IPS-18a (cell line): ENCODE data around the gene NIT2.

ENCODE experiments used
- H3K27ac ChIP-seq: one replicate; pipeline ENCODE4 v1.5.1; 2013; ENCODE audit warnings: low read length
- H3K27me3 ChIP-seq: one replicate; pipeline ENCODE4 v1.6.1; 2013; ENCODE audit warnings: mild to moderate bottlenecking, low read length; ENCODE audit not compliant: control insufficient read depth, insufficient read depth
- H3K36me3 ChIP-seq: one replicate; pipeline ENCODE4 v1.6.1; 2013; ENCODE audit warnings: low read depth, low read length; ENCODE audit not compliant: control insufficient read depth
- H3K4me1 ChIP-seq: one replicate; pipeline ENCODE4 v1.6.1; 2013; ENCODE audit warnings: low read depth, low read length; ENCODE audit not compliant: control insufficient read depth
- H3K4me3 ChIP-seq: one replicate; pipeline ENCODE4 v1.5.1; 2013; ENCODE audit warnings: low read length
- H3K9ac ChIP-seq: one replicate; pipeline ENCODE4 v1.6.1; 2013; ENCODE audit warnings: mild to moderate bottlenecking, low read length, moderate library complexity
- H3K9me3 ChIP-seq: one replicate; pipeline ENCODE4 v1.6.1; 2013; ENCODE audit warnings: low read depth, low read length; ENCODE audit not compliant: control insufficient read depth

NIT2 gene

DNA sequence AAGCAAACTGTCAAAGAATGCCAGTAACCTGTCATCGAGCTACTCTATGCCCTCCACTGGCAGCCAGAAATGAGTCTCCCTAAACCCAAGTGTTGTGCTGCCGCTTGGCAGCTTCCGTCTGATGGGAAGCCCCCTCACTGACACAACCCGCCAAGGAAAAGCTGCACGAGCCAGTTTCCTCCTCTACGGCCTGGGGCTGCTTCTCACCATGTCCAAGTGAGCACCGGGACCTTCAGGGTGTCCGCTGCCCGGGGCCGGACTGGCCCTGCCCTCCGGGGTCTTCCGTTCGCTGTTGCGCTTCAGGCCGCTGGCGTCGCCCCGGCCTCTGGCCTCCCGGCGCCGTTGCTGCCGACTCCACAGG, 65.8 kb downstream of the NIT2 start:
- Histone ChIP-seq H3K4me3 (peak overlapping the region; percentile 74), H3K27me3 (no peaks in the 10 kb centered on the region), H3K27ac (no peak overlapping the region), H3K9ac (peak overlapping the region; percentile 79), H3K4me1 (peaks cover 9% of the 10 kb centered on the region), H3K9me3 (no peaks in the 10 kb centered on the region), H3K36me3 (no peaks in the 10 kb centered on the region)

DNA sequence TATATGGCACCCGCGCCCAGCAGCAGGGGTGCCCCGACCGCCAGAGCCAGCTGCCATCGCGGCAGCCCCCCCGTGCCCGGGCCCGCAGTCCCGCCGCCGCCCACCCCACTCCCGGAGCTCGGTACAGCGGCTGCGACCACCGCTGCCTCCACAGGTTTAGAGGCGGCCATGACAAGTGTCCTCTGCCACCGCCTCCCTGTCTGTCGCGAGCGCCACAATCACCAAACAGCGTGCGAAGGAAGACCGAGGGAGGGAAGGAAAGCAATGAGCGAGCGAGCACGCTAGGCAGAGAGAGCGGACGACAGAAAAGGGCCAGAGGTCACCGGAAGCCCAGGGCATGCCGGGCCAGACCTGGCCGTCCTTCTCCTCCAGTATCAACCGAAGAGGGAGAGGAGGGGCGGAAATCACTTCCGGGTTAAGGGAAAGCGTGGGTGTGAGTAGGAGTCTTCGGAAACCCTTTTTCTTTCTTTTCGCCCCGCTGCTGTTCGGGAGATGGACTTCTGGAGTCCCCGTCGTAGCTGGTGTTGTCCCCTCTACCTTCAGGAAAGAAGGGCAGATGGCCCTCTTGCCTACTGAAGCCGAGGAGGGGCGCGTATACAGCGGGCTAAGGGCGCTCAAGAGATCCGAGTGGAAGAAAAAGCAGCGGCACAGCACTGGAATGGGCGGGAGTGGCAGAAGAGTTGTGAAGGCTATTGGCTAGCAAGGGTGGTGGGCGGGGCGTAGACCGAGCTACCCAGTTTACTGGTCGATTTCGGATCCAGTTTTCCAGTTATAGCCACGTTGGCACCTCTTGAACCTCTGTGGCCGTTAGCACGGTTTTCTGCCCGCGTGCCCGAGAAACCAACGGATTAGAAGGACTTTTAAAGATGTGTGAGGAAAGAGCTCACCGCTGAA, 66.5 kb downstream of the NIT2 start, which contains the start of the genes LNP1 and TOMM70:
LNP1 (plus strand) TSS at position 760 of the 894 bp plus-strand sequence. CDS start 28,191 bp downstream, outside the sequence.
TOMM70 (minus strand) TSS at position 310 of the 894 bp plus-strand sequence; CDS start at position 170, 140 bp downstream.
- Histone ChIP-seq H3K9ac (peak within 1 kb of the TSS; percentile 79), H3K4me3 (peak within 1 kb of the TSS; percentile 74), H3K27ac (peak within 1 kb of the TSS; percentile 99), H3K27me3 (no peaks in the 10 kb centered on the region), H3K4me1 (peaks cover 9% of the 10 kb centered on the region), H3K36me3 (no peaks in the 10 kb centered on the region), H3K9me3 (no peaks in the 10 kb centered on the region)

DNA sequence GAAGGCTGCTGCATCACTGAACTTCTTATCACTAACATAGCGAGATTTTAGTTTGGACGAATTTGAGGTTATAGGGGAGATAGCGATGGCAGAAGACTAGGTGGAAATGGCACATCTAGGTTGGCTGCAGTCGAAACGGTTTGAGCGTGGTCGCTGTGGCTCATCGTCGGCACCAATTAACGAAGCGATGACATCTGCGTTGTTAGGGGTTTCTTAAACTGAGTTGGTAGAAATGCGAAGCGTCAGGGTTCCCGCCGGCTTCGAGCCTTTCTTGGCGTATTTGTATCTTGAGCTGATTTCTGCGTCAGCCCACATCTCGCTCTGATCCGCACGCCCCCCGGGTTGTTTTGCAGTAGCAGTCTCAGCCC, 67.1 kb downstream of the NIT2 start:
- no peaks in the 10 kb centered on the region for H3K27me3 ChIP-seq
- H3K4me1 ChIP-seq = peaks cover 9% of the 10 kb centered on the region
- H3K36me3 ChIP-seq = no peaks in the 10 kb centered on the region
- H3K4me3 ChIP-seq = peak overlapping the region; percentile 74
- H3K9me3 ChIP-seq = no peaks in the 10 kb centered on the region
- peak overlapping the region; percentile 99 for H3K27ac ChIP-seq
- H3K9ac ChIP-seq = peak overlapping the region; percentile 79

DNA sequence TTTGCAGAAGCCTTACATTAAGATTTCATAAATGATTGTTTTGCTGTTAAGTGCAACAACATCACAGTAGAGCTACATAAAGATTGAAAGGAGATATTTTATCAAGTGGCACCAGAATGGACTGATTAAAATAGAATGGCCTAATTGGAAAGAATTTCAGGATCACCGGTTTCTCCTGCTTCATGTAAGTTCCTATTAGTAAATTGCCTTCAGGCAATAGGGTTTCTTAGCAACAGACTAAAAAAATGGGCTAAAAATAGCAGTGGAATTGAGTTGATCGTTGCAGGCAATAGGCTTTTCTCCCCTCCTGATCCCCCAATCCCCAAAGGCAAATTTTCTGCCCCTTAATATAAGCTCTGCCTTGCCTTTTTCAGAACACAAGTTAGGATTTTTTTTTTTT, 67.7 kb downstream of the NIT2 start:
- H3K4me1 ChIP-seq = peaks cover 9% of the 10 kb centered on the region
- no peaks in the 10 kb centered on the region for H3K27me3 ChIP-seq
- H3K27ac ChIP-seq = peak overlapping the region; percentile 99
- H3K36me3 ChIP-seq = no peaks in the 10 kb centered on the region
- H3K9me3 ChIP-seq = no peaks in the 10 kb centered on the region
- peak overlapping the region; percentile 74 for H3K4me3 ChIP-seq
- H3K9ac ChIP-seq = peak overlapping the region; percentile 79

DNA sequence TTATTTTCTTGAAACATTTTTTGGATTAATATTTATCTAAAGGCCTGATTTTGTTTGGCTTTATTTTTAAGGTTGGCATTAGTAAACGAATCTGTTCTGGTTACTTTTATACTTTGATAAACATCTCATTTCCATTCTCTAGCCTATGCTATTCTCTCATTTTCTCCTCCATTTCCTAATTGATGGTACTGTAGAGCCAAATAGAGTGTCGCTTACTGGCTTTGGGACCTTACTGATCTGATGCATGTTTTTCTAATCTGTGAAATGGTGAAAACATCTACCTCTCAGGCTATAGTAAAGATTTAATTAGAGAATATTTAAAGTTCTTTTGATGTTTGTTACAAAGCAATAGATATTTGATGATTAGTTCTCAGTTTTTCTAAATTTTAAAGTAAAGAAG, 68.3 kb downstream of the NIT2 start:
- H3K36me3 ChIP-seq = no peaks in the 10 kb centered on the region
- peak overlapping the region; percentile 49 for H3K27ac ChIP-seq
- H3K4me1 ChIP-seq = peaks cover 9% of the 10 kb centered on the region

DNA sequence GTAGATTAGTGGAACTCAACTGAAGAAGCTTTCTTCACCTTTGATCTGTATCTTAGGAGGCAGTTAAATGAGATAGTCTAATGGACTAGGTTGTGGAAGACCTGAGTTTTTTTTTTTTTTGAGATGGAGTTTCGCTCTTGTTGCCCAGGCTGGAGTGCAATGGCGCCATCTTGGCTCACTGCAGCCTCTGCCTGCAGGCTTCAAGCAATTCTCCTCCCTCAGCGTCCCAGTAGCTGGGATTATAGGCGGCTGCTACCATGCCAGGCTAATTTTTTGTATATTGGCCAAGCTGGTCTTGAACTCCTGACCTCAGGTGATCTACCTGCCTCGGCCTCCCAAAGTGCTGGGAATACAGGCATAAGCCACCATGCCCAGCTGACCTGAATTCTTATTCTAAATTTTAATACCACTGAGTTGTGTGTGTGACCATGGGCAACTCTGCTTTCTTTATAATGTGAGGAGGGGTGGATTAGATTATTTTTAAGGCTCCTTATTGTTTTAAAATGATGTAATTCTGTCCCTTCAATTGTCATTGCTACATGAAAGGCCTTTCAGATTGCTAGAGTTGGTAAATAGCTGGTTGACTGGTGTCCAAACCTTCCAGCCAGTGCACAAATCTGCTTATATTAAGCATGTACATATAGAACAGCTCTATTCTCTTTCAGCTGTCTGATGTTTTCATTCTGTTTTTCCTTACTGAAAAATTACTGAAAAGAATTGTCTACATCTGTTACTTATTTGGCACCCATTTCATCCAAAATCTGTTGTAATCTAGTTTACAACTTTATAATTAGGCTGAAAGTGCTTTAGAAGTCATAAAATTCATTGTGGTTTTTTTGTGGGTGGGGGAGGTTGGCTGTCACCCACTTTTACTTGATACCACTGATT, 69.0 kb downstream of the NIT2 start:
- Histone ChIP-seq H3K4me1 (peaks cover 9% of the 10 kb centered on the region), H3K4me3 (peak overlapping the region; percentile 74)

More for the DNA sequence above, 68.3 kb downstream of the NIT2 start:
- Histone ChIP-seq H3K9me3 (no peaks in the 10 kb centered on the region), H3K9ac (peak overlapping the region; percentile 79), H3K4me3 (peak overlapping the region; percentile 74), H3K27me3 (no peaks in the 10 kb centered on the region)

DNA sequence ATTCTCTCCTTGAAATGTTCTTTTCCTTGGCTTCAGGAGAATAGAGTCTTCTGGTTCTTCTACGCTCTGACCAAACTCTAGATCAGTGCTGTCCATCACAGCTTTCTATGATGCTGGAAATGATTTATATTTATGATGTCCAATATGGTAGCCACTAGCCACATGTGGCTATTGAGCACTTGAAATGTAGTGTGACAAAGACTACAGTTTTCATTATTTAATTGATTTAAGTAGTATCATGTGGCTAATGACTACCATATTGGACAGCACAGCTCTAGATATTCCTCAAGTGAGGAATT, 69.6 kb downstream of the NIT2 start:
- Histone ChIP-seq H3K36me3 (no peaks in the 10 kb centered on the region), H3K27me3 (no peaks in the 10 kb centered on the region), H3K4me3 (peak overlapping the region; percentile 74), H3K27ac (no peak overlapping the region), H3K9ac (no peak overlapping the region), H3K4me1 (peaks cover 9% of the 10 kb centered on the region), H3K9me3 (no peaks in the 10 kb centered on the region)

More for the DNA sequence above, 69.0 kb downstream of the NIT2 start:
- H3K36me3 ChIP-seq = no peaks in the 10 kb centered on the region
- H3K27ac ChIP-seq = peak overlapping the region; percentile 49
- no peaks in the 10 kb centered on the region for H3K9me3 ChIP-seq
- peak overlapping the region; percentile 79 for H3K9ac ChIP-seq
- H3K27me3 ChIP-seq = no peaks in the 10 kb centered on the region

DNA sequence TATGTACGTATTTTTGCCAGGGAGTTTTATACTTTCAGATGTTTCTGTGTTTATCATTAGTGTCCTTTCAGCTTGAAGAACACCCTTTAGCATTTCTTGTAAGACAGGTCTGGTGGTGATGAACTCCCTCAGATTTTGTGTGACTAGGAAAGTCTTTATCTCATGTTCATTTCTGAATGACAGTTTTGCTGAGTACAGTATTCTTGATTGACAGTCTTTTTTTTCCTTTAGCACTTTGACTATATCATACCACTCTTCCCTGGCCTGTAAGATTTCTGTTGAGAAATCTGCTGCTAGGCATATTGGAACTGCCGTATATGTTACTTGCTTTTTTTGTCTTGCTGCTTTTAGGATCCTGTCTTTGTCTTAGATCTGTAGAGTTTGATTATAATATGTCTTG, 72.6 kb downstream of the NIT2 start:
- H3K27me3 ChIP-seq = no peaks in the 10 kb centered on the region
- no peak overlapping the region for H3K27ac ChIP-seq
- H3K9me3 ChIP-seq = no peaks in the 10 kb centered on the region
- H3K9ac ChIP-seq = no peak overlapping the region
- no peaks in the 10 kb centered on the region for H3K4me1 ChIP-seq
- H3K4me3 ChIP-seq = no peak overlapping the region
- no peaks in the 10 kb centered on the region for H3K36me3 ChIP-seq

DNA sequence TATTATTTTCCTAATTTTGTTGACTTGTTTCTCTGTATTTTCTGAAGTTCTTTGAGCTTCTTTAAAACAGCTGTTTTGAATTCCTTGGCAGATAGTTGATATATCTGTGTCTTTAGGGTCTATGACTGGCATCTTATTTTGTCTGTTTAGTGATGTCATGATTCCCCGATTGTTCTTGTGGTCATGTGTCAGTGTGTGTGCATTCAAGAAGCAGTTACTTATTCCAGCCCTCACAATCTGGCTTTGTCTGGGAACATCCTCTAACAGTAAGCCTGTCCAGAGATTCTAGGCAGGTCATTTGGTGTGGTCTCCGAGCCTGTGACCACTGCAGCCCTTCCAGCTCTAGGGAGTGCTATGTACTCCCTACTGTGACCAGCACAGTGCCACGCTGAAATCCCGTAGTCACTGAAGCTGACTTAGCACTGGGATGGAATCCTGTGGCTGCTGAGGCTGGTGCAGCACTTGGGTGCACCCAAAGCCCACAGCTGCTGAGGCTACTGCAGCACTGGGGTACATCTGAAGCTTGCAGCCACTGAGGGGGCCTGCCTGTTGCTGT, 73.5 kb downstream of the NIT2 start:
- peaks cover under 1% of the 10 kb centered on the region for H3K4me1 ChIP-seq
- H3K27ac ChIP-seq = no peak overlapping the region
- no peaks in the 10 kb centered on the region for H3K9me3 ChIP-seq
- H3K9ac ChIP-seq = no peak overlapping the region
- H3K36me3 ChIP-seq = no peaks in the 10 kb centered on the region
- H3K27me3 ChIP-seq = no peaks in the 10 kb centered on the region
- no peak overlapping the region for H3K4me3 ChIP-seq
